ENCODE data around the gene FAM83E.

FAM83E gene

GRCh38 chr19:48571378-48572162 is 43.3 kb downstream of the FAM83E start:
- peak; percentile 35 for DNase-seq

- DNase-seq = peak; percentile 39
Observed at GRCh38 chr19:48569814-48570213, 45.1 kb downstream of the FAM83E start.

GRCh38 chr19:48568345-48568886 is 46.5 kb downstream of the FAM83E start:
- peak; percentile 69 for DNase-seq

- no peak for DNase-seq
Observed at GRCh38 chr19:48565090-48565489, 49.8 kb downstream of the FAM83E start.

All from NCI-H69 (cell line).